Astrocyte (in vitro differentiated cells and primary cell): Measurements from ENCODE around the gene GNGT1.

Experiments used
- EZH2 ChIP-seq: IDR thresholded peaks from 2 replicates; pipeline ENCODE4 v1.6.1; 2012; ENCODE audit warnings: mild to moderate bottlenecking, low read length, inconsistent platforms; ENCODE audit not compliant: insufficient read depth
- TF ChIP-seq, protein P1 (sequence below): IDR thresholded peaks from 2 replicates; pipeline ENCODE4 v1.5.1; 2011; ENCODE audit warnings: low read depth, mild to moderate bottlenecking, inconsistent platforms, low read length, moderate library complexity; ENCODE audit not compliant: insufficient read depth

DNA sequence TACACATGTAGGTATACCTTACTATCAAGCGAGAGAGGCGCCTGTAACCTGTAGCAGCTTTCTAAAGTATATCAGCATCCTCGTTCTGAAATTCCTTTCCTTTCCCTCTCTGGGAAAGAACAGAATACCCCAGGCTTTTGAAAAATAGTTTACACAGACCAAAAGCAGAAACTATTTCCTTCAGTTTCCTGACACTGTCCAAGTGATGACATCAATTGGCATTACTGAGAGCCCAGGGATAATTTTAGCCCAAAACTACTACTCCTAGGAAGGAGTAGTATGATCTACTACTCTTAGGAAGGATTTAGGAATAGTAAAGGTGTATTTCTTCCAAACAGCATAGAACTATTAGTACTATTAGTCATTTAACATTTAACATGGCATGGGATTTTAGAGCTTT is 21.2 kb downstream of the GNGT1 start:
- TF ChIP-seq, protein P1, sequence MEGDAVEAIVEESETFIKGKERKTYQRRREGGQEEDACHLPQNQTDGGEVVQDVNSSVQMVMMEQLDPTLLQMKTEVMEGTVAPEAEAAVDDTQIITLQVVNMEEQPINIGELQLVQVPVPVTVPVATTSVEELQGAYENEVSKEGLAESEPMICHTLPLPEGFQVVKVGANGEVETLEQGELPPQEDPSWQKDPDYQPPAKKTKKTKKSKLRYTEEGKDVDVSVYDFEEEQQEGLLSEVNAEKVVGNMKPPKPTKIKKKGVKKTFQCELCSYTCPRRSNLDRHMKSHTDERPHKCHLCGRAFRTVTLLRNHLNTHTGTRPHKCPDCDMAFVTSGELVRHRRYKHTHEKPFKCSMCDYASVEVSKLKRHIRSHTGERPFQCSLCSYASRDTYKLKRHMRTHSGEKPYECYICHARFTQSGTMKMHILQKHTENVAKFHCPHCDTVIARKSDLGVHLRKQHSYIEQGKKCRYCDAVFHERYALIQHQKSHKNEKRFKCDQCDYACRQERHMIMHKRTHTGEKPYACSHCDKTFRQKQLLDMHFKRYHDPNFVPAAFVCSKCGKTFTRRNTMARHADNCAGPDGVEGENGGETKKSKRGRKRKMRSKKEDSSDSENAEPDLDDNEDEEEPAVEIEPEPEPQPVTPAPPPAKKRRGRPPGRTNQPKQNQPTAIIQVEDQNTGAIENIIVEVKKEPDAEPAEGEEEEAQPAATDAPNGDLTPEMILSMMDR, result no peak
- TF ChIP-seq EZH2, result no peak
